Measurements from ENCODE around the gene USP17L20. TPM values are rescaled to one million over a fixed set of nuclear protein-coding genes. Genes with fewer than 3 reads are reported as not detected.

USP17L20 gene, protein sequence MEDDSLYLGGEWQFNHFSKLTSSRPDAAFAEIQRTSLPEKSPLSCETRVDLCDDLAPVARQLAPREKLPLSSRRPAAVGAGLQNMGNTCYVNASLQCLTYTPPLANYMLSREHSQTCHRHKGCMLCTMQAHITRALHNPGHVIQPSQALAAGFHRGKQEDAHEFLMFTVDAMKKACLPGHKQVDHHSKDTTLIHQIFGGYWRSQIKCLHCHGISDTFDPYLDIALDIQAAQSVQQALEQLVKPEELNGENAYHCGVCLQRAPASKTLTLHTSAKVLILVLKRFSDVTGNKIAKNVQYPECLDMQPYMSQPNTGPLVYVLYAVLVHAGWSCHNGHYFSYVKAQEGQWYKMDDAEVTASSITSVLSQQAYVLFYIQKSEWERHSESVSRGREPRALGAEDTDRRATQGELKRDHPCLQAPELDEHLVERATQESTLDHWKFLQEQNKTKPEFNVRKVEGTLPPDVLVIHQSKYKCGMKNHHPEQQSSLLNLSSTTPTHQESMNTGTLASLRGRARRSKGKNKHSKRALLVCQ
- total RNA-seq = not detected in 2 replicates

DNA sequence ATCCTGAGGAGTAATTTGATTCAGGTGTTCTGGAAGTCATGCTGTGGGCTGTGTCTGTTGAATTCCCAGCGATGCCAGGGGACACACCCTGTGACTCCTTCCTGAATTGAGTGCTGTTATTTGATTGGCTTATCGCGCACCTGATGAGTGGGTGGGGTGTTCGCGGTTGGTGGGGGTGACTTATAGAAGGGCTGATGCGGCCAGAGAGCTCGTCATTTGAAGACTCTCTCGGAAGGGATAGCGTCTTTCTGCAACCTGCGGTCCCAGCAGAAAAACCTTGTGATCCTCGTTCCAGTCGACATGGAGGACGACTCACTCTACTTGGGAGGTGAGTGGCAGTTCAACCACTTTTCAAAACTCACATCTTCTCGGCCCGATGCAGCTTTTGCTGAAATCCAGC, at the start of gene USP17L20:
TSS of gene USP17L20 (plus strand) at position 301 of the 400 bp plus-strand sequence. CDS start at position 301, 0 bp downstream.

DNA sequence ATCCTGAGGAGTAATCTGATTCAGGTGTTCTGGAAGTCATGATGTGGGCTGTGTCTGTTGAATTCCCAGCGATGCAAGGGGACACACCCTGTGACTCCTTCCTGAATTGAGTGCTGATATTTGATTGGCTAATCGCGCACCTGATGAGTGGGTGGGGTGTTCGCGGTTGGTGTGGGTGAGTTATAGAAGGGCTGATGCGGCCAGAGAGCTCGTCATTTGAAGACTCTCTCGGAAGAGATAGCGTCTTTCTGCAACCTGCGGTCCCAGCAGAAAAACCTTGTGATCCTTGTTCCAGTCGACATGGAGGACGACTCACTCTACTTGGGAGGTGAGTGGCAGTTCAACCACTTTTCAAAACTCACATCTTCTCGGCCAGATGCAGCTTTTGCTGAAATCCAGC, 47.6 kb upstream of the USP17L20 start, which contains the start of gene USP17L10:
TSS of gene USP17L10 (plus strand) at position 301 of the 400 bp plus-strand sequence. CDS start at position 301, 0 bp downstream.

DNA sequence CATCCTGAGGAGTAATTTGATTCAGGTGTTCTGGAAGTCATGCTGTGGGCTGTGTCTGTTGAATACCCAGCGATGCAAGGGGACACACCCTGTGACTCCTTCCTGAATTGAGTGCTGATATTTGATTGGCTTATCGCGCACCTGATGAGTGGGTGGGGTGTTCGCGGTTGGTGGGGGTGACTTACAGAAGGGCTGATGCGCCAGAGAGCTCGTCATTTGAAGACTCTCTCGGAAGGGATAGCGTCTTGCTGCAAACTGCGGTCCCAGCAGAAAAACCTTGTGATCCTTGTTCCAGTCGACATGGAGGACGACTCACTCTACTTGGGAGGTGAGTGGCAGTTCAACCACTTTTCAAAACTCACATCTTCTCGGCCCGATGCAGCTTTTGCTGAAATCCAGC, 42.8 kb upstream of the USP17L20 start, which contains the start of gene USP17L11:
TSS of gene USP17L11 (plus strand) at position 301 of the 400 bp plus-strand sequence. CDS start at position 301, 0 bp downstream.

DNA sequence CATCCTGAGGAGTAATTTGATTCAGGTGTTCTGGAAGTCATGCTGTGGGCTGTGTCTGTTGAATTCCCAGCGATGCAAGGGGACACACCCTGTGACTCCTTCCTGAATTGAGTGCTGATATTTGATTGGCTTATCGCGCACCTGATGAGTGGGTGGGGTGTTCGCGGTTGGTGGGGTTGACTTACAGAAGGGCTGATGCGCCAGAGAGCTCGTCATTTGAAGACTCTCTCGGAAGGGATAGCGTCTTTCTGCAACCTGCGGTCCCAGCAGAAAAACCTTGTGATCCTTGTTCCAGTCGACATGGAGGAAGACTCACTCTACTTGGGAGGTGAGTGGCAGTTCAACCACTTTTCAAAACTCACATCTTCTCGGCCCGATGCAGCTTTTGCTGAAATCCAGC, 38.1 kb upstream of the USP17L20 start, which contains the start of gene USP17L12:
TSS of gene USP17L12 (plus strand) at position 301 of the 400 bp plus-strand sequence. CDS start at position 301, 0 bp downstream.

DNA sequence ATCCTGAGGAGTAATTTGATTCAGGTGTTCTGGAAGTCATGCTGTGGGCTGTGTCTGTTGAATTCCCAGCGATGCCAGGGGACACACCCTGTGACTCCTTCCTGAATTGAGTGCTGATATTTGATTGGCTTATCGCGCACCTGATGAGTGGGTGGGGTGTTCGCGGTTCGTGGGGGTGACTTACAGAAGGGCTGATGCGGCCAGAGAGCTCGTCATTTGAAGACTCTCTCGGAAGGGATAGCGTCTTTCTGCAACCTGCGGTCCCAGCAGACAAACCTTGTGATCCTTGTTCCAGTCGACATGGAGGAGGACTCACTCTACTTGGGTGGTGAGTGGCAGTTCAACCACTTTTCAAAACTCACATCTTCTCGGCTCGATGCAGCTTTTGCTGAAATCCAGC, 33.3 kb upstream of the USP17L20 start, which contains the start of gene USP17L13:
TSS of gene USP17L13 (plus strand) at position 301 of the 400 bp plus-strand sequence. CDS start at position 301, 0 bp downstream.

DNA sequence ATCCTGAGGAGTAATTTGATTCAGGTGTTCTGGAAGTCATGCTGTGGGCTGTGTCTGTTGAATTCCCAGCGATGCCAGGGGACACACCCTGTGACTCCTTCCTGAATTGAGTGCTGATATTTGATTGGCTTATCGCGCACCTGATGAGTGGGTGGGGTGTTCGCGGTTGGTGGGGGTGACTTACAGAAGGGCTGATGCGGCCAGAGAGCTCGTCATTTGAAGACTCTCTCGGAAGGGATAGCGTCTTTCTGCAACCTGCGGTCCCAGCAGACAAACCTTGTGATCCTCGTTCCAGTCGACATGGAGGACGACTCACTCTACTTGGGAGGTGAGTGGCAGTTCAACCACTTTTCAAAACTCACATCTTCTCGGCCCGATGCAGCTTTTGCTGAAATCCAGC, 23.8 kb upstream of the USP17L20 start, which contains the start of gene USP17L15:
TSS of gene USP17L15 (plus strand) at position 301 of the 400 bp plus-strand sequence. CDS start at position 301, 0 bp downstream.

DNA sequence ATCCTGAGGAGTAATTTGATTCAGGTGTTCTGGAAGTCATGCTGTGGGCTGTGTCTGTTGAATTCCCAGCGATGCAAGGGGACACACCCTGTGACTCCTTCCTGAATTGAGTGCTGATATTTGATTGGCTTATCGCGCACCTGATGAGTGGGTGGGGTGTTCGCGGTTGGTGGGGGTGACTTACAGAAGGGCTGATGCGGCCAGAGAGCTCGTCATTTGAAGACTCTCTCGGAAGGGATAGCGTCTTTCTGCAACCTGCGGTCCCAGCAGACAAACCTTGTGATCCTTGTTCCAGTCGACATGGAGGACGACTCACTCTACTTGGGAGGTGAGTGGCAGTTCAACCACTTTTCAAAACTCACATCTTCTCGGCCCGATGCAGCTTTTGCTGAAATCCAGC, 14.3 kb upstream of the USP17L20 start, which contains the start of gene USP17L17:
TSS of gene USP17L17 (plus strand) at position 301 of the 400 bp plus-strand sequence. CDS start at position 301, 0 bp downstream.

DNA sequence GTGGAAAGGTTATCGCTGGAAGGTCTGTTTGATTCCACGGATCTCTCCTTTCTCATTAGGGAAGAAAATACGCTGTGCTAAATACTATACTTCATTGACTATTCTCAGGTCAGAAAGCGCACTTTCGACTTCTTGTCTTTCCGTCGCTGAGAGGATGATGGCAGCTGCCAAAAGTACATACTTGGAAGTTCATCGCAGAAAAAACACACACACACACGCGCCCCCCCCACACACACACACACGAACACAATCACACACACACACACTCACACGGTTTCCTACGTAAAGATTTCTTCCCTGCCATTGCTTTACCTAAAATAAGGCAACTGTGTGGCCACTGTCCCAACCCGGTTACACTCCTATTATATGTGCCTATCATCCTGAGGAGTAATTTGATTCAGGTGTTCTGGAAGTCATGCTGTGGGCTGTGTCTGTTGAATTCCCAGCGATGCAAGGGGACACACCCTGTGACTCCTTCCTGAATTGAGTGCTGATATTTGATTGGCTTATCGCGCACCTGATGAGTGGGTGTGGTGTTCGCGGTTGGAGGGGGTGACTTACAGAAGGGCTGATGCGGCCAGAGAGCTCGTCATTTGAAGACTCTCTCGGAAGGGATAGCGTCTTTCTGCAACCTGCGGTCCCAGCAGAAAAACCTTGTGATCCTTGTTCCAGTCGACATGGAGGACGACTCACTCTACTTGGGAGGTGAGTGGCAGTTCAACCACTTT, 9.8 kb upstream of the USP17L20 start, which contains the start of gene USP17L18:
TSS of gene USP17L18 (plus strand) at position 678 of the 728 bp plus-strand sequence. CDS start at position 678, 0 bp downstream.

DNA sequence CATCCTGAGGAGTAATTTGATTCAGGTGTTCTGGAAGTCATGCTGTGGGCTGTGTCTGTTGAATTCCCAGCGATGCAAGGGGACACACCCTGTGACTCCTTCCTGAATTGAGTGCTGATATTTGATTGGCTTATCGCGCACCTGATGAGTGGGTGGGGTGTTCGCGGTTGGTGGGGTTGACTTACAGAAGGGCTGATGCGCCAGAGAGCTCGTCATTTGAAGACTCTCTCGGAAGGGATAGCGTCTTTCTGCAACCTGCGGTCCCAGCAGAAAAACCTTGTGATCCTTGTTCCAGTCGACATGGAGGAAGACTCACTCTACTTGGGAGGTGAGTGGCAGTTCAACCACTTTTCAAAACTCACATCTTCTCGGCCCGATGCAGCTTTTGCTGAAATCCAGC, 4.8 kb upstream of the USP17L20 start, which contains the start of gene USP17L19:
TSS of gene USP17L19 (plus strand) at position 301 of the 400 bp plus-strand sequence. CDS start at position 301, 0 bp downstream.

DNA sequence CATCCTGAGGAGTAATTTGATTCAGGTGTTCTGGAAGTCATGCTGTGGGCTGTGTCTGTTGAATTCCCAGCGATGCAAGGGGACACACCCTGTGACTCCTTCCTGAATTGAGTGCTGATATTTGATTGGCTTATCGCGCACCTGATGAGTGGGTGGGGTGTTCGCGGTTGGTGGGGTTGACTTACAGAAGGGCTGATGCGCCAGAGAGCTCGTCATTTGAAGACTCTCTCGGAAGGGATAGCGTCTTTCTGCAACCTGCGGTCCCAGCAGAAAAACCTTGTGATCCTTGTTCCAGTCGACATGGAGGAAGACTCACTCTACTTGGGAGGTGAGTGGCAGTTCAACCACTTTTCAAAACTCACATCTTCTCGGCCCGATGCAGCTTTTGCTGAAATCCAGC, 4.6 kb downstream of the USP17L20 start, which contains the start of gene USP17L21:
TSS of gene USP17L21 (plus strand) at position 301 of the 400 bp plus-strand sequence. CDS start at position 301, 0 bp downstream.

DNA sequence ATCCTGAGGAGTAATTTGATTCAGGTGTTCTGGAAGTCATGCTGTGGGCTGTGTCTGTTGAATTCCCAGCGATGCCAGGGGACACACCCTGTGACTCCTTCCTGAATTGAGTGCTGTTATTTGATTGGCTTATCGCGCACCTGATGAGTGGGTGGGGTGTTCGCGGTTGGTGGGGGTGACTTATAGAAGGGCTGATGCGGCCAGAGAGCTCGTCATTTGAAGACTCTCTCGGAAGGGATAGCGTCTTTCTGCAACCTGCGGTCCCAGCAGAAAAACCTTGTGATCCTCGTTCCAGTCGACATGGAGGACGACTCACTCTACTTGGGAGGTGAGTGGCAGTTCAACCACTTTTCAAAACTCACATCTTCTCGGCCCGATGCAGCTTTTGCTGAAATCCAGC, 9.4 kb downstream of the USP17L20 start, which contains the start of gene USP17L22:
TSS of gene USP17L22 (plus strand) at position 301 of the 400 bp plus-strand sequence. CDS start at position 301, 0 bp downstream.

Other genes starting within 250 kb of the USP17L20 start
- gene FAM90A26, start 87.7 kb upstream of the USP17L20 start, total RNA-seq = not detected in 2 replicates
- not detected in 2 replicates for gene USP17L10, start 47.5 kb upstream of the USP17L20 start, total RNA-seq
- not detected in 2 replicates for gene USP17L11, start 42.7 kb upstream of the USP17L20 start, total RNA-seq
- gene USP17L12, start 38.0 kb upstream of the USP17L20 start, total RNA-seq = not detected in 2 replicates
- not detected in 2 replicates for gene USP17L13, start 33.2 kb upstream of the USP17L20 start, total RNA-seq
- not detected in 2 replicates for gene USP17L15, start 23.7 kb upstream of the USP17L20 start, total RNA-seq
- gene USP17L17, start 14.2 kb upstream of the USP17L20 start, total RNA-seq = not detected in 2 replicates
- gene USP17L18, start 9.5 kb upstream of the USP17L20 start, total RNA-seq = not detected in 2 replicates
- not detected in 2 replicates for gene USP17L19, start 4.7 kb upstream of the USP17L20 start, total RNA-seq
- gene USP17L21, start 4.7 kb downstream of the USP17L20 start, total RNA-seq = not detected in 2 replicates
- not detected in 2 replicates for gene USP17L22, start 9.5 kb downstream of the USP17L20 start, total RNA-seq
- gene USP17L24, start 67.0 kb downstream of the USP17L20 start, total RNA-seq = not detected in 2 replicates
- not detected in 2 replicates for gene USP17L25, start 71.8 kb downstream of the USP17L20 start, total RNA-seq
- not detected in 2 replicates for gene USP17L26, start 76.5 kb downstream of the USP17L20 start, total RNA-seq
- not detected in 2 replicates for gene USP17L5, start 81.3 kb downstream of the USP17L20 start, total RNA-seq
- gene USP17L27, start 86.0 kb downstream of the USP17L20 start, total RNA-seq = not detected in 2 replicates
- gene USP17L28, start 90.8 kb downstream of the USP17L20 start, total RNA-seq = not detected in 2 replicates
- gene USP17L29, start 95.5 kb downstream of the USP17L20 start, total RNA-seq = not detected in 2 replicates
- not detected in 2 replicates for gene USP17L30, start 105.0 kb downstream of the USP17L20 start, total RNA-seq
- gene DEFB131A, start 186.3 kb downstream of the USP17L20 start, total RNA-seq = not detected in 2 replicates

All from hair follicular keratinocyte (primary cell).